Measurements from ENCODE around the gene ANKRD12. TPM values are rescaled to one million over a fixed set of nuclear protein-coding genes. Genes with fewer than 3 reads are reported as not detected.

Gene ANKRD12
- total and polyA plus RNA-seq, 2 of the 4 experiments (the other 2 are of a cell fraction) = 2.6 to 12.9 TPM

DNA sequence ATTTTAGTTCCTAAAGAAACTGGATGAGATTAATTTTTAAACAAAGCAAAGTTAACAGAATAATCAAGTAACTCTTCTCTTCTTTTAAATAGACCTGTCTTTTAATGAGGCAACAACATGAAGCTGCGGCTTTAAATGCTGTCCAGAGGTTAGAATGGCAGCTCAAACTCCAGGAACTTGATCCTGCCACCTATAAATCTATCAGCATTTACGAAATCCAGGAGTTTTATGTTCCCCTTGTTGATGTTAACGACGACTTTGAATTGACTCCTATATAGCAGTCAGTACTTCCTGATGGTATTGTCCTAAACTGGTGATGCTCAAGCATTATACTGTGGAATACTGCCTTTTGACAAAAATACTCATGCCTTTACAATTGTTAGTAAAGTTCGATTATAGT lies 144.3 kb downstream of the ANKRD12 start:
- TF ChIP-seq, protein P1, sequence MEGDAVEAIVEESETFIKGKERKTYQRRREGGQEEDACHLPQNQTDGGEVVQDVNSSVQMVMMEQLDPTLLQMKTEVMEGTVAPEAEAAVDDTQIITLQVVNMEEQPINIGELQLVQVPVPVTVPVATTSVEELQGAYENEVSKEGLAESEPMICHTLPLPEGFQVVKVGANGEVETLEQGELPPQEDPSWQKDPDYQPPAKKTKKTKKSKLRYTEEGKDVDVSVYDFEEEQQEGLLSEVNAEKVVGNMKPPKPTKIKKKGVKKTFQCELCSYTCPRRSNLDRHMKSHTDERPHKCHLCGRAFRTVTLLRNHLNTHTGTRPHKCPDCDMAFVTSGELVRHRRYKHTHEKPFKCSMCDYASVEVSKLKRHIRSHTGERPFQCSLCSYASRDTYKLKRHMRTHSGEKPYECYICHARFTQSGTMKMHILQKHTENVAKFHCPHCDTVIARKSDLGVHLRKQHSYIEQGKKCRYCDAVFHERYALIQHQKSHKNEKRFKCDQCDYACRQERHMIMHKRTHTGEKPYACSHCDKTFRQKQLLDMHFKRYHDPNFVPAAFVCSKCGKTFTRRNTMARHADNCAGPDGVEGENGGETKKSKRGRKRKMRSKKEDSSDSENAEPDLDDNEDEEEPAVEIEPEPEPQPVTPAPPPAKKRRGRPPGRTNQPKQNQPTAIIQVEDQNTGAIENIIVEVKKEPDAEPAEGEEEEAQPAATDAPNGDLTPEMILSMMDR (conservative IDR thresholded peaks at IDR 0.05; ENCODE audit: low read depth, low read length) = no peak
- TF ChIP-seq MAZ (IDR thresholded peaks at IDR 0.05; ENCODE audit: borderline replicate concordance, low read depth, low read length) (no peak), POLR2A (IDR thresholded peaks at IDR 0.05; ENCODE audit: low read depth, low read length) (no peak), MAFK (IDR thresholded peaks at IDR 0.05; ENCODE audit: low read depth, low read length) (no peak)
- no peaks in the 10 kb centered on the region for H3K27me3 ChIP-seq (ENCODE audit: control insufficient read depth, insufficient read depth, low read length)
- peaks cover 3 to 5% of the 10 kb centered on the region in 2 experiments; a peak in 3 of 4 replicates for H3K79me1 ChIP-seq (ENCODE audit: low read depth in 1 of 2, low read length in 2 of 2)
- H3K27ac ChIP-seq (ENCODE audit: insufficient read depth, low read length) = no peak overlapping the region
- POLR2A ChIA-PET (ENCODE audit: unreplicated experiment) = no interaction called here
- no peak overlapping the region for H3K4me2 ChIP-seq (ENCODE audit: low read depth, low read length)
- H3K36me3 ChIP-seq (ENCODE audit: control insufficient read depth, insufficient read depth, low read length) = peaks cover 16% of the 10 kb centered on the region
- intact Hi-C loops (cut with micrococcal nuclease) = no loop called here
- H3K9me1 ChIP-seq (ENCODE audit: insufficient read depth, low read length) = 0 out of 2 replicates have a peak, but pooled peaks cover 4% of the 10 kb centered on the region
- no peak overlapping the region for H3K4me3 ChIP-seq (ENCODE audit: insufficient read depth, low read depth, low read length)
- H2AK5ac ChIP-seq (ENCODE audit: low read depth, low read length) = no peak overlapping the region
- CTCF ChIA-PET = no interaction called here
- no TSS peak for BruUV-seq (replicated peaks)
- H2AFZ ChIP-seq (replicated peaks; ENCODE audit: low read length, poor library complexity) = no peak overlapping the region
- no peak overlapping the region for H3K9ac ChIP-seq (ENCODE audit: low read depth, low read length)
- H3K9me3 ChIP-seq (ENCODE audit: control insufficient read depth, insufficient read depth, low read length) = no peaks in the 10 kb centered on the region
- H3K23ac ChIP-seq (ENCODE audit: low read depth, low read length) = no peak overlapping the region
- no peak overlapping the region for H4K5ac ChIP-seq (ENCODE audit: low read depth, low read length)
- H2BK15ac ChIP-seq (ENCODE audit: low read depth, low read length) = no peak overlapping the region
- no peak overlapping the region for H4K91ac ChIP-seq (ENCODE audit: insufficient read depth, low read depth, low read length)
- no peak overlapping the region for H3K18ac ChIP-seq (ENCODE audit: low read depth, low read length)
- ATAC-seq (ENCODE audit: low read depth) (no peak), DNase-seq (no peak)
- H4K8ac ChIP-seq (ENCODE audit: low read depth in 2 of 2, low read length in 2 of 2) = no peak overlapping the region
- no peaks in the 10 kb centered on the region for H4K20me1 ChIP-seq (ENCODE audit: insufficient read depth, low read length)
- H3K14ac ChIP-seq (replicated peaks; ENCODE audit: low read depth, low read length) = no peak overlapping the region
- no peak overlapping the region for H2BK5ac ChIP-seq (ENCODE audit: low read depth, low read length, poor library complexity, severe bottlenecking)
- in situ Hi-C loops (cut with MboI; ENCODE audit: low sequenced_read_pairs) = no loop called here
- no peak overlapping the region for H2BK120ac ChIP-seq (ENCODE audit: low read depth, low read length)
- dilution Hi-C loops (cut with HindIII; ENCODE audit: low sequenced_read_pairs, unreplicated experiment) = no loop called here
- no peak overlapping the region for H3K56ac ChIP-seq (ENCODE audit: extremely low read depth, insufficient read depth, low read length)
- H3K4me1 ChIP-seq (ENCODE audit: control insufficient read depth, insufficient read depth, low read length) = no peaks in the 10 kb centered on the region
- no peak overlapping the region for H3K4ac ChIP-seq (ENCODE audit: low read depth, low read length)
- no peak overlapping the region for H2BK20ac ChIP-seq (ENCODE audit: low read depth, low read length)
- H2AK9ac ChIP-seq (replicated peaks; ENCODE audit: low read depth, low read length, poor library complexity) = no peak overlapping the region
- no CpG with 5 or more reads among the region's 5 CpGs for WGBS, 2 experiments (ENCODE audit: extremely low coverage in 2 of 2, insufficient read length in 1 of 2)
